HepG2 (cell line): ENCODE results near the gene ARHGAP26. TPM values are rescaled to one million over a fixed set of nuclear protein-coding genes. Genes with fewer than 3 reads are reported as not detected.
A peak's percentile ranks its signal among the peaks of the same experiment; 100 is the strongest.

Source experiments
- FOXA1 ChIP-seq, 2 experiments: fragments of 450-650 bp in 1 of 2; sonication (generic) in 1 of 2; formaldehyde crosslinking in 1 of 2; IDR thresholded peaks; 2 replicates each; pipeline versions ENCODE4 v1.4.0 to v1.6.1; 2016 to 2020; ENCODE audit warnings: missing genetic modification reagents in 1 of 2
- FOXP1 ChIP-seq, 2 experiments: fragments of 450-650 bp in 1 of 2; IDR thresholded peaks; 2 replicates each; pipeline ENCODE4 v1.6.1; 2017 to 2018; ENCODE audit warnings: antibody characterized with exemption in 1 of 2
- JUNB ChIP-seq: sonication (generic); formaldehyde crosslinking; IDR thresholded peaks from 2 replicates; pipeline ENCODE4 v1.8.0; 2022; ENCODE audit warnings: missing genetic modification reagents, mild to moderate bottlenecking, borderline replicate concordance
- JUND ChIP-seq: sonication (generic); formaldehyde crosslinking; IDR thresholded peaks from 2 replicates; pipeline ENCODE4 v1.8.0; 2022; ENCODE audit warnings: mild to moderate bottlenecking, missing genetic modification reagents
- MXD3 ChIP-seq: IDR thresholded peaks from 2 replicates; pipeline ENCODE4 v1.6.1; 2016; ENCODE audit warnings: mild to moderate bottlenecking, missing biosample characterization, missing genetic modification reagents
- NFE2L2 ChIP-seq: fragments of 150-350 bp; IDR thresholded peaks from 2 replicates; pipeline ENCODE4 v1.6.1; 2014; ENCODE audit warnings: low read length
- ONECUT2 ChIP-seq: sonication (generic); formaldehyde crosslinking; IDR thresholded peaks from 2 replicates; pipeline ENCODE4 v1.4.0; 2020; ENCODE audit warnings: missing genetic modification reagents
- YY1 ChIP-seq: IDR thresholded peaks from 2 replicates; pipeline ENCODE4 v1.6.1; 2011; ENCODE audit warnings: low read length, low read depth, moderate library complexity, mild to moderate bottlenecking; ENCODE audit not compliant: insufficient read depth, insufficient replicate concordance
- ZBTB26 ChIP-seq: IDR thresholded peaks from 2 replicates; pipeline ENCODE4 v1.6.1; 2016; ENCODE audit warnings: missing compliant biosample characterization, missing genetic modification reagents, borderline replicate concordance
- ZFP62 ChIP-seq: sonication (generic); formaldehyde crosslinking; IDR thresholded peaks from 2 replicates; pipeline ENCODE4 v1.4.0; 2020; ENCODE audit warnings: missing genetic modification reagents
- ZNF317 ChIP-seq: sonication (generic); formaldehyde crosslinking; IDR thresholded peaks from 2 replicates; pipeline ENCODE4 v1.5.0; 2020; ENCODE audit warnings: mild to moderate bottlenecking, missing genetic modification reagents
- ZNF383 ChIP-seq: sonication (generic); formaldehyde crosslinking; IDR thresholded peaks from 2 replicates; pipeline ENCODE4 v1.4.0; 2020; ENCODE audit warnings: missing genetic modification reagents, mild to moderate bottlenecking, borderline replicate concordance
- ZNF564 ChIP-seq: sonication (generic); formaldehyde crosslinking; IDR thresholded peaks from 2 replicates; pipeline ENCODE4 v1.8.1; 2023; ENCODE audit warnings: mild to moderate bottlenecking, missing genetic modification reagents
- polyA plus RNA-seq, 8 experiments: library from polyadenylated mRNA; depleted of rRNA in 3 of 8; stranded (reverse) in 7 of 8; unstranded in 1 of 8; fragments of >200 nt; fragmentation: Illumina TruSeq in 4 of 8; extraction: Trizol in 4 of 8; gene quantifications; 2 replicates each; pipeline versions ENCODE4 v1.2.1 to v1.2.3, GENCODE V29; 2011 to 2016; ENCODE audit warnings: low read depth in 4 of 8, missing spikeins in 1 of 8, mixed read lengths in 1 of 8; ENCODE audit not compliant: insufficient read depth in 1 of 8
- total RNA-seq, 5 experiments: library from RNA; depleted of rRNA; stranded (reverse); fragments of >200 nt; fragmentation: Illumina TruSeq; extraction: Trizol; gene quantifications; 2 replicates each; pipeline ENCODE4 v1.2.3, GENCODE V29; 2016; ENCODE audit warnings: low read depth in 1 of 5
- TF ChIP-seq, protein P1 (sequence below): sonication (generic); formaldehyde crosslinking; IDR thresholded peaks from 2 replicates; pipeline ENCODE4 v1.4.0; 2020; ENCODE audit warnings: mild to moderate bottlenecking, low read depth, missing genetic modification reagents
- TF ChIP-seq, protein P2 (sequence below): sonication (generic); formaldehyde crosslinking; IDR thresholded peaks from 2 replicates; pipeline ENCODE4 v1.5.0; 2020; ENCODE audit warnings: mild to moderate bottlenecking, missing genetic modification reagents
- TF ChIP-seq, protein P3 (sequence below): sonication (generic); formaldehyde crosslinking; IDR thresholded peaks from 2 replicates; pipeline ENCODE4 v1.5.1; 2020; ENCODE audit warnings: missing genetic modification reagents, mild to moderate bottlenecking, borderline replicate concordance
- TF ChIP-seq, protein P4 (sequence below): sonication (generic); formaldehyde crosslinking; IDR thresholded peaks from 2 replicates; pipeline ENCODE4 v1.4.0; 2020; ENCODE audit warnings: missing genetic modification reagents, borderline replicate concordance

ARHGAP26 gene
- total and polyA plus RNA-seq, 2 of the 13 experiments (the other 11 are each of a cell fraction or from before 2014, with no cell fraction given) = 9.6 to 18.2 TPM

- TF ChIP-seq, protein P1, sequence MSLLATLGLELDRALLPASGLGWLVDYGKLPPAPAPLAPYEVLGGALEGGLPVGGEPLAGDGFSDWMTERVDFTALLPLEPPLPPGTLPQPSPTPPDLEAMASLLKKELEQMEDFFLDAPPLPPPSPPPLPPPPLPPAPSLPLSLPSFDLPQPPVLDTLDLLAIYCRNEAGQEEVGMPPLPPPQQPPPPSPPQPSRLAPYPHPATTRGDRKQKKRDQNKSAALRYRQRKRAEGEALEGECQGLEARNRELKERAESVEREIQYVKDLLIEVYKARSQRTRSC (CRISPR knock-in tag) = no peak
- TF ChIP-seq FOXP1 (IDR thresholded peaks at IDR 0.05) (no peak), FOXP1 (CRISPR knock-in tag; IDR thresholded peaks at IDR 0.05) (peak; percentile 71), ZNF564 (CRISPR knock-in tag) (no peak), ZFP62 (CRISPR knock-in tag) (no peak), ZNF383 (CRISPR knock-in tag) (0 out of 2 replicates have a peak, but pooled peaks have one; percentile 3), JUND (CRISPR knock-in tag) (no peak), MXD3 (CRISPR knock-in tag) (no peak), YY1 (no peak), ZNF317 (CRISPR knock-in tag) (peak; percentile 64; the same call in 1 of the 2 replicates), ZBTB26 (CRISPR knock-in tag) (no peak), FOXA1 (IDR thresholded peaks at IDR 0.05) (no peak), FOXA1 (CRISPR knock-in tag; IDR thresholded peaks at IDR 0.05) (no peak; the same call in 1 of the 2 replicates), ONECUT2 (CRISPR knock-in tag) (no peak), JUNB (CRISPR knock-in tag) (no peak), NFE2L2 (no peak)
- TF ChIP-seq, protein P2, sequence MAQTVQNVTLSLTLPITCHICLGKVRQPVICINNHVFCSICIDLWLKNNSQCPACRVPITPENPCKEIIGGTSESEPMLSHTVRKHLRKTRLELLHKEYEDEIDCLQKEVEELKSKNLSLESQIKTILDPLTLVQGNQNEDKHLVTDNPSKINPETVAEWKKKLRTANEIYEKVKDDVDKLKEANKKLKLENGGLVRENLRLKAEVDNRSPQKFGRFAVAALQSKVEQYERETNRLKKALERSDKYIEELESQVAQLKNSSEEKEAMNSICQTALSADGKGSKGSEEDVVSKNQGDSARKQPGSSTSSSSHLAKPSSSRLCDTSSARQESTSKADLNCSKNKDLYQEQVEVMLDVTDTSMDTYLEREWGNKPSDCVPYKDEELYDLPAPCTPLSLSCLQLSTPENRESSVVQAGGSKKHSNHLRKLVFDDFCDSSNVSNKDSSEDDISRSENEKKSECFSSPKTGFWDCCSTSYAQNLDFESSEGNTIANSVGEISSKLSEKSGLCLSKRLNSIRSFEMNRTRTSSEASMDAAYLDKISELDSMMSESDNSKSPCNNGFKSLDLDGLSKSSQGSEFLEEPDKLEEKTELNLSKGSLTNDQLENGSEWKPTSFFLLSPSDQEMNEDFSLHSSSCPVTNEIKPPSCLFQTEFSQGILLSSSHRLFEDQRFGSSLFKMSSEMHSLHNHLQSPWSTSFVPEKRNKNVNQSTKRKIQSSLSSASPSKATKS = no peak
- TF ChIP-seq, protein P3, sequence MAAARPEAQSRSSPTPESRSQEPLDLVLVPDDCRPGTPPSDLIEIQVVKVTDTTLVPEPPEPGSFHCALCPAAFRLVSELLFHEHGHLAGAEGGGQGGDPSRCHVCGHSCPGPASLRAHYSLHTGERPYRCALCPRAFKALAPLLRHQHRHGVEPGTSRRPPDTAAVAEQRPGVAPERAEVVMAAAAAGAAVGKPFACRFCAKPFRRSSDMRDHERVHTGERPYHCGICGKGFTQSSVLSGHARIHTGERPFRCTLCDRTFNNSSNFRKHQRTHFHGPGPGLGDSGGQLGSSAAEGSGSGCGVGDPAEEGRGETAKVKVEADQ (CRISPR knock-in tag) = no peak
- TF ChIP-seq, protein P4, sequence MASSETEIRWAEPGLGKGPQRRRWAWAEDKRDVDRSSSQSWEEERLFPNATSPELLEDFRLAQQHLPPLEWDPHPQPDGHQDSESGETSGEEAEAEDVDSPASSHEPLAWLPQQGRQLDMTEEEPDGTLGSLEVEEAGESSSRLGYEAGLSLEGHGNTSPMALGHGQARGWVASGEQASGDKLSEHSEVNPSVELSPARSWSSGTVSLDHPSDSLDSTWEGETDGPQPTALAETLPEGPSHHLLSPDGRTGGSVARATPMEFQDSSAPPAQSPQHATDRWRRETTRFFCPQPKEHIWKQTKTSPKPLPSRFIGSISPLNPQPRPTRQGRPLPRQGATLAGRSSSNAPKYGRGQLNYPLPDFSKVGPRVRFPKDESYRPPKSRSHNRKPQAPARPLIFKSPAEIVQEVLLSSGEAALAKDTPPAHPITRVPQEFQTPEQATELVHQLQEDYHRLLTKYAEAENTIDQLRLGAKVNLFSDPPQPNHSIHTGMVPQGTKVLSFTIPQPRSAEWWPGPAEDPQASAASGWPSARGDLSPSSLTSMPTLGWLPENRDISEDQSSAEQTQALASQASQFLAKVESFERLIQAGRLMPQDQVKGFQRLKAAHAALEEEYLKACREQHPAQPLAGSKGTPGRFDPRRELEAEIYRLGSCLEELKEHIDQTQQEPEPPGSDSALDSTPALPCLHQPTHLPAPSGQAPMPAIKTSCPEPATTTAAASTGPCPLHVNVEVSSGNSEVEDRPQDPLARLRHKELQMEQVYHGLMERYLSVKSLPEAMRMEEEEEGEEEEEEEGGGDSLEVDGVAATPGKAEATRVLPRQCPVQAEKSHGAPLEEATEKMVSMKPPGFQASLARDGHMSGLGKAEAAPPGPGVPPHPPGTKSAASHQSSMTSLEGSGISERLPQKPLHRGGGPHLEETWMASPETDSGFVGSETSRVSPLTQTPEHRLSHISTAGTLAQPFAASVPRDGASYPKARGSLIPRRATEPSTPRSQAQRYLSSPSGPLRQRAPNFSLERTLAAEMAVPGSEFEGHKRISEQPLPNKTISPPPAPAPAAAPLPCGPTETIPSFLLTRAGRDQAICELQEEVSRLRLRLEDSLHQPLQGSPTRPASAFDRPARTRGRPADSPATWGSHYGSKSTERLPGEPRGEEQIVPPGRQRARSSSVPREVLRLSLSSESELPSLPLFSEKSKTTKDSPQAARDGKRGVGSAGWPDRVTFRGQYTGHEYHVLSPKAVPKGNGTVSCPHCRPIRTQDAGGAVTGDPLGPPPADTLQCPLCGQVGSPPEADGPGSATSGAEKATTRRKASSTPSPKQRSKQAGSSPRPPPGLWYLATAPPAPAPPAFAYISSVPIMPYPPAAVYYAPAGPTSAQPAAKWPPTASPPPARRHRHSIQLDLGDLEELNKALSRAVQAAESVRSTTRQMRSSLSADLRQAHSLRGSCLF (CRISPR knock-in tag) = no peak
Measured at GRCh38 chr5:142981886-142982820, 212.0 kb downstream of the ARHGAP26 start (continued).
